HEK293 (cell line): ENCODE data around the gene RBAK.
"Not testable (repeated sequence)": the region's sequence is repeated elsewhere in the genome, so short reads cannot be mapped to it uniquely, and the experiment has no call there.

ENCODE experiments used
- CTCF ChIA-PET: fragments of 350-600 bp; formaldehyde crosslinking; extraction: SDS; loops from one replicate; lab custom pipeline; 2021; ENCODE audit warnings: antibody characterized with exemption; lab: Yijun Ruan, JAX
- POLR2A ChIA-PET: fragments of 300-600 bp; formaldehyde crosslinking; extraction: SDS; loops from one replicate; lab custom pipeline; 2020; ENCODE audit warnings: antibody characterized with exemption, inconsistent platforms; lab: Yijun Ruan, JAX
- H3K27ac ChIP-seq: fragments of 200-500 bp; sonication (Bioruptor generic); 2 replicates; pipeline ENCODE4 v1.5.1; 2014; ENCODE audit warnings: low read depth, low read length, control low read depth, inconsistent platforms; ENCODE audit errors: extremely low read depth
- H3K36me3 ChIP-seq, 2 experiments: fragments of 200-500 bp in 1 of 2; sonication (Bioruptor generic) in 1 of 2; 1 replicate in 1 of 2; 2 replicates in 1 of 2; pipeline ENCODE4 v1.5.1; 2014 to 2017; ENCODE audit warnings: inconsistent platforms in 2 of 2, low read length in 2 of 2; ENCODE audit not compliant: control insufficient read depth in 2 of 2, insufficient read depth in 1 of 2
- H3K4me1 ChIP-seq: fragments of 200-500 bp; sonication (Bioruptor generic); 2 replicates; pipeline ENCODE4 v1.5.1; 2014; ENCODE audit warnings: mild to moderate bottlenecking, low read length, inconsistent platforms; ENCODE audit not compliant: control insufficient read depth, insufficient read depth
- H3K4me3 ChIP-seq: 2 replicates; pipeline ENCODE4 v1.5.1; 2011; ENCODE audit warnings: low read depth, mild to moderate bottlenecking, control low read depth, low read length, moderate library complexity
- H3K9me3 ChIP-seq: fragments of 200-500 bp; sonication (Bioruptor generic); 2 replicates; pipeline ENCODE4 v1.5.1; 2014; ENCODE audit warnings: low read depth, low read length, inconsistent platforms; ENCODE audit not compliant: control insufficient read depth, insufficient read depth
- GFI1B ChIP-seq: fragments of 450-650 bp; formaldehyde crosslinking; IDR thresholded peaks from 2 replicates; pipeline ENCODE4 v1.5.1; 2016; ENCODE audit warnings: missing biosample characterization, missing genetic modification characterization
- KLF7 ChIP-seq: fragments of 450-650 bp; formaldehyde crosslinking; IDR thresholded peaks from 2 replicates; pipeline ENCODE4 v1.5.1; 2016; ENCODE audit warnings: missing biosample characterization, missing genetic modification characterization, borderline replicate concordance
- MZF1 ChIP-seq: fragments of 450-650 bp; formaldehyde crosslinking; IDR thresholded peaks from 2 replicates; pipeline ENCODE4 v1.5.1; 2017; ENCODE audit warnings: missing biosample characterization, missing genetic modification characterization, borderline replicate concordance
- REPIN1 ChIP-seq: fragments of 450-650 bp; formaldehyde crosslinking; IDR thresholded peaks from 2 replicates; pipeline ENCODE4 v1.5.1; 2017; ENCODE audit warnings: missing biosample characterization, missing genetic modification characterization, low read depth
- SCRT2 ChIP-seq: fragments of 450-650 bp; formaldehyde crosslinking; IDR thresholded peaks from 2 replicates; pipeline ENCODE4 v1.5.1; 2016; ENCODE audit warnings: missing biosample characterization, missing genetic modification characterization
- TCF7L2 ChIP-seq: IDR thresholded peaks from 2 replicates; pipeline ENCODE4 v1.6.1; 2011; ENCODE audit warnings: low read depth, mild to moderate bottlenecking, inconsistent platforms, low read length, moderate library complexity, borderline replicate concordance
- WT1 ChIP-seq: fragments of 450-650 bp; formaldehyde crosslinking; IDR thresholded peaks from 2 replicates; pipeline ENCODE4 v1.5.1; 2016; ENCODE audit warnings: missing biosample characterization, missing genetic modification characterization
- ZBTB10 ChIP-seq: fragments of 450-650 bp; formaldehyde crosslinking; IDR thresholded peaks from 2 replicates; pipeline ENCODE4 v1.5.1; 2016; ENCODE audit warnings: missing biosample characterization, missing genetic modification characterization
- ZBTB20 ChIP-seq: fragments of 450-650 bp; formaldehyde crosslinking; IDR thresholded peaks from 2 replicates; pipeline ENCODE4 v1.5.1; 2016; ENCODE audit warnings: missing biosample characterization, missing genetic modification characterization
- ZFP37 ChIP-seq: fragments of 450-650 bp; formaldehyde crosslinking; IDR thresholded peaks from 2 replicates; pipeline ENCODE4 v1.5.1; 2016; ENCODE audit warnings: missing biosample characterization, missing genetic modification characterization
- ZNF140 ChIP-seq: fragments of 450-650 bp; formaldehyde crosslinking; IDR thresholded peaks from 2 replicates; pipeline ENCODE4 v1.5.1; 2016; ENCODE audit warnings: missing biosample characterization, missing genetic modification characterization
- ZNF169 ChIP-seq: fragments of 450-650 bp; formaldehyde crosslinking; IDR thresholded peaks from 2 replicates; pipeline ENCODE4 v1.5.1; 2016; ENCODE audit warnings: missing biosample characterization, missing genetic modification characterization
- ZNF174 ChIP-seq: fragments of 450-650 bp; formaldehyde crosslinking; IDR thresholded peaks from 2 replicates; pipeline ENCODE4 v1.5.0; 2017; ENCODE audit warnings: missing biosample characterization, mild to moderate bottlenecking, missing genetic modification characterization
- ZNF202 ChIP-seq: fragments of 450-650 bp; formaldehyde crosslinking; IDR thresholded peaks from 2 replicates; pipeline ENCODE4 v1.5.1; 2016; ENCODE audit warnings: missing biosample characterization, missing genetic modification characterization, borderline replicate concordance
- ZNF311 ChIP-seq: fragments of 450-650 bp; formaldehyde crosslinking; IDR thresholded peaks from 2 replicates; pipeline ENCODE4 v1.5.1; 2017; ENCODE audit warnings: missing biosample characterization, missing genetic modification characterization, borderline replicate concordance
- ZNF350 ChIP-seq: fragments of 450-650 bp; formaldehyde crosslinking; IDR thresholded peaks from 2 replicates; pipeline ENCODE4 v1.5.0; 2017; ENCODE audit warnings: missing biosample characterization, mild to moderate bottlenecking, missing genetic modification characterization
- ZNF473 ChIP-seq: fragments of 450-650 bp; formaldehyde crosslinking; IDR thresholded peaks from 2 replicates; pipeline ENCODE4 v1.5.1; 2017; ENCODE audit warnings: missing biosample characterization, missing genetic modification characterization
- ZNF549 ChIP-seq: fragments of 450-650 bp; IDR thresholded peaks from 2 replicates; pipeline ENCODE4 v1.5.1; 2018; ENCODE audit warnings: missing biosample characterization, missing genetic modification characterization, mild to moderate bottlenecking, inconsistent platforms, moderate library complexity
- ZNF560 ChIP-seq: fragments of 450-650 bp; formaldehyde crosslinking; IDR thresholded peaks from 2 replicates; pipeline ENCODE4 v1.5.1; 2017; ENCODE audit warnings: missing biosample characterization, missing genetic modification characterization, borderline replicate concordance
- ZNF660 ChIP-seq: fragments of 450-650 bp; IDR thresholded peaks from 2 replicates; pipeline ENCODE4 v1.5.1; 2018; ENCODE audit warnings: missing biosample characterization, mild to moderate bottlenecking, missing genetic modification characterization
- TF ChIP-seq, protein P1 (sequence below): fragments of 450-650 bp; formaldehyde crosslinking; IDR thresholded peaks from 2 replicates; pipeline ENCODE4 v1.5.1; 2017; ENCODE audit warnings: missing biosample characterization, missing genetic modification characterization
- TF ChIP-seq, protein P2 (sequence below): fragments of 450-650 bp; formaldehyde crosslinking; IDR thresholded peaks from 2 replicates; pipeline ENCODE4 v1.5.1; 2016; ENCODE audit warnings: missing biosample characterization, missing genetic modification characterization
- TF ChIP-seq, protein P3 (sequence below): fragments of 450-650 bp; formaldehyde crosslinking; IDR thresholded peaks from 2 replicates; pipeline ENCODE4 v1.5.1; 2016; ENCODE audit warnings: missing biosample characterization, missing genetic modification characterization
- TF ChIP-seq, protein P4 (sequence below): fragments of 450-650 bp; formaldehyde crosslinking; IDR thresholded peaks from 2 replicates; pipeline ENCODE4 v1.5.1; 2016; ENCODE audit warnings: missing biosample characterization, missing genetic modification characterization, low read depth

Gene RBAK

GRCh38 chr7:5005066-5005465 is 40.6 kb upstream of the RBAK start (continued):
- TF ChIP-seq, protein P1, sequence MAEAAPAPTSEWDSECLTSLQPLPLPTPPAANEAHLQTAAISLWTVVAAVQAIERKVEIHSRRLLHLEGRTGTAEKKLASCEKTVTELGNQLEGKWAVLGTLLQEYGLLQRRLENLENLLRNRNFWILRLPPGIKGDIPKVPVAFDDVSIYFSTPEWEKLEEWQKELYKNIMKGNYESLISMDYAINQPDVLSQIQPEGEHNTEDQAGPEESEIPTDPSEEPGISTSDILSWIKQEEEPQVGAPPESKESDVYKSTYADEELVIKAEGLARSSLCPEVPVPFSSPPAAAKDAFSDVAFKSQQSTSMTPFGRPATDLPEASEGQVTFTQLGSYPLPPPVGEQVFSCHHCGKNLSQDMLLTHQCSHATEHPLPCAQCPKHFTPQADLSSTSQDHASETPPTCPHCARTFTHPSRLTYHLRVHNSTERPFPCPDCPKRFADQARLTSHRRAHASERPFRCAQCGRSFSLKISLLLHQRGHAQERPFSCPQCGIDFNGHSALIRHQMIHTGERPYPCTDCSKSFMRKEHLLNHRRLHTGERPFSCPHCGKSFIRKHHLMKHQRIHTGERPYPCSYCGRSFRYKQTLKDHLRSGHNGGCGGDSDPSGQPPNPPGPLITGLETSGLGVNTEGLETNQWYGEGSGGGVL (tag by site-specific recombination): no peak
- TF ChIP-seq ZNF549 (tag by site-specific recombination): no peak
- no peak for TF ChIP-seq ZNF473 (tag by site-specific recombination)
- no peak for TF ChIP-seq ZNF660
- TF ChIP-seq ZNF350 (tag by site-specific recombination): no peak
- TF ChIP-seq ZBTB10 (tag by site-specific recombination): no peak
- TF ChIP-seq ZBTB20 (tag by site-specific recombination): no peak
- TF ChIP-seq WT1 (tag by site-specific recombination): no peak
- no peak for TF ChIP-seq REPIN1 (tag by site-specific recombination)
- TF ChIP-seq ZFP37: no peak
- no peak for TF ChIP-seq ZNF169 (tag by site-specific recombination)

DNA sequence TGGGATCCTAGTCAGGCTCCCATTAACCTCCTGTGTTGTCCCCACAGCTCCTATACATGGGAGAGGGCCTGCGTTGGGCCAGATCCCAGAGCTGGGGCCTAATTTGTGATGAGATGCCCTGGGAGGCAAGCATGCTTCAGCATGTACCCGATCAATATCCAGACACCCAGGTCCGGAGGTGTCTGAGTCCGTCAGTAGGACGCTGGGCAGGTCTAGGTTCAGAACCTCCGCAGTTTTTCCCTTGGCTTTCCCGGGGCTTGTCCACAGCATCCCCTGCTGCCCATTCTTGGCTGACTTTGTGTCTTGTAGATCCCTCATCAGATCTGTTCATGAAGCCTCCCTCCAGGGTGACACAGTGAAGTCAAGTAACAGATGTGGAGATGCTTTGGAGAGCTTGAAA is 32.7 kb upstream of the RBAK start:
- no peak overlapping the region for H3K27ac ChIP-seq
- no peaks in the 10 kb centered on the region for H3K4me1 ChIP-seq
- no peaks in the 10 kb centered on the region; the same call in 1 of the 2 replicates for H3K9me3 ChIP-seq
- POLR2A ChIA-PET: no interaction called here
- CTCF ChIA-PET: no interaction called here
- H3K4me3 ChIP-seq: no peak overlapping the region
- TF ChIP-seq, protein P1 (tag by site-specific recombination): no peak
- TF ChIP-seq, protein P2, sequence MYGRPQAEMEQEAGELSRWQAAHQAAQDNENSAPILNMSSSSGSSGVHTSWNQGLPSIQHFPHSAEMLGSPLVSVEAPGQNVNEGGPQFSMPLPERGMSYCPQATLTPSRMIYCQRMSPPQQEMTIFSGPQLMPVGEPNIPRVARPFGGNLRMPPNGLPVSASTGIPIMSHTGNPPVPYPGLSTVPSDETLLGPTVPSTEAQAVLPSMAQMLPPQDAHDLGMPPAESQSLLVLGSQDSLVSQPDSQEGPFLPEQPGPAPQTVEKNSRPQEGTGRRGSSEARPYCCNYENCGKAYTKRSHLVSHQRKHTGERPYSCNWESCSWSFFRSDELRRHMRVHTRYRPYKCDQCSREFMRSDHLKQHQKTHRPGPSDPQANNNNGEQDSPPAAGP: no peak
- TF ChIP-seq ZNF174 (tag by site-specific recombination) (no peak), MZF1 (no peak), SCRT2 (no peak), ZNF140 (tag by site-specific recombination) (no peak), KLF7 (tag by site-specific recombination) (no peak), ZNF202 (tag by site-specific recombination) (no peak), TCF7L2 (no peak), ZNF311 (tag by site-specific recombination) (no peak), GFI1B (tag by site-specific recombination) (no peak), ZNF560 (no peak)
- TF ChIP-seq, protein P3, sequence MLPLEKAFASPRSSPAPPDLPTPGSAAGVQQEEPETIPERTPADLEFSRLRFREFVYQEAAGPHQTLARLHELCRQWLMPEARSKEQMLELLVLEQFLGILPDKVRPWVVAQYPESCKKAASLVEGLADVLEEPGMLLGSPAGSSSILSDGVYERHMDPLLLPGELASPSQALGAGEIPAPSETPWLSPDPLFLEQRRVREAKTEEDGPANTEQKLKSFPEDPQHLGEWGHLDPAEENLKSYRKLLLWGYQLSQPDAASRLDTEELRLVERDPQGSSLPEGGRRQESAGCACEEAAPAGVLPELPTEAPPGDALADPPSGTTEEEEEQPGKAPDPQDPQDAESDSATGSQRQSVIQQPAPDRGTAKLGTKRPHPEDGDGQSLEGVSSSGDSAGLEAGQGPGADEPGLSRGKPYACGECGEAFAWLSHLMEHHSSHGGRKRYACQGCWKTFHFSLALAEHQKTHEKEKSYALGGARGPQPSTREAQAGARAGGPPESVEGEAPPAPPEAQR (tag by site-specific recombination): no peak
- TF ChIP-seq, protein P4, sequence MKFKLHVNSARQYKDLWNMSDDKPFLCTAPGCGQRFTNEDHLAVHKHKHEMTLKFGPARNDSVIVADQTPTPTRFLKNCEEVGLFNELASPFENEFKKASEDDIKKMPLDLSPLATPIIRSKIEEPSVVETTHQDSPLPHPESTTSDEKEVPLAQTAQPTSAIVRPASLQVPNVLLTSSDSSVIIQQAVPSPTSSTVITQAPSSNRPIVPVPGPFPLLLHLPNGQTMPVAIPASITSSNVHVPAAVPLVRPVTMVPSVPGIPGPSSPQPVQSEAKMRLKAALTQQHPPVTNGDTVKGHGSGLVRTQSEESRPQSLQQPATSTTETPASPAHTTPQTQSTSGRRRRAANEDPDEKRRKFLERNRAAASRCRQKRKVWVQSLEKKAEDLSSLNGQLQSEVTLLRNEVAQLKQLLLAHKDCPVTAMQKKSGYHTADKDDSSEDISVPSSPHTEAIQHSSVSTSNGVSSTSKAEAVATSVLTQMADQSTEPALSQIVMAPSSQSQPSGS (tag by site-specific recombination): no peak
- H3K36me3 ChIP-seq: no peaks in the 10 kb centered on the region

DNA sequence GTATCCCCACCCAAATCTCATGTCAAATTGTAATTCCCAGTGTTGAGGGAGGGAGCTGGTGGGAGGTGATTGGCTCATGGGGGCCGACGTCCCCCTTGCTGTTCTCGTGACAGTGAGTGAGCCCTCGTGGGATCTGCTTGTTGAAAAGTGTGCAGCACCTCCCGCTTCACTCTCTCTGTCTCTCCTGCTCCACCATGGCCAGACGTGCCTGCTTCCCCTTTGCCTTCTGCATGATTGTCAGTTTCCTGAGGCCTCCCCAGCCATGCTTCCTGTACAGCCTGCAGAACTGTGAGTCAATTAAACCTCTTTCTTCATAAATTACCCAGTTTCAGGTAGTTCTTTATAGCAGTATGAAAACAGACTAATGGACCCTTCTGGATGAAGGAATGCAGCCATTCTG is 29.7 kb upstream of the RBAK start:
- H3K27ac ChIP-seq, H3K9me3 ChIP-seq, POLR2A ChIA-PET, CTCF ChIA-PET, H3K4me1 ChIP-seq, H3K4me3 ChIP-seq, H3K36me3 ChIP-seq: not testable (repeated sequence)
